Loucy (cell line): ENCODE data around the gene PNCK.

Experiments
- EZH2phosphoT487 ChIP-seq: fragments of 200-600 bp; IDR thresholded peaks from 2 replicates; pipeline ENCODE4 v1.6.1; 2018; ENCODE audit warnings: antibody characterized with exemption, mild to moderate bottlenecking, moderate library complexity, borderline replicate concordance
- TF ChIP-seq, protein P1 (sequence below): fragments of 200-600 bp; sonication (generic); conservative IDR thresholded peaks from 2 replicates; pipeline ENCODE4 v1.5.1; 2014; ENCODE audit warnings: mild to moderate bottlenecking, antibody characterized with exemption, low read length

GRCh38 chrX:153633607-153634180 is 39.9 kb downstream of the PNCK start:
- TF ChIP-seq, protein P1, sequence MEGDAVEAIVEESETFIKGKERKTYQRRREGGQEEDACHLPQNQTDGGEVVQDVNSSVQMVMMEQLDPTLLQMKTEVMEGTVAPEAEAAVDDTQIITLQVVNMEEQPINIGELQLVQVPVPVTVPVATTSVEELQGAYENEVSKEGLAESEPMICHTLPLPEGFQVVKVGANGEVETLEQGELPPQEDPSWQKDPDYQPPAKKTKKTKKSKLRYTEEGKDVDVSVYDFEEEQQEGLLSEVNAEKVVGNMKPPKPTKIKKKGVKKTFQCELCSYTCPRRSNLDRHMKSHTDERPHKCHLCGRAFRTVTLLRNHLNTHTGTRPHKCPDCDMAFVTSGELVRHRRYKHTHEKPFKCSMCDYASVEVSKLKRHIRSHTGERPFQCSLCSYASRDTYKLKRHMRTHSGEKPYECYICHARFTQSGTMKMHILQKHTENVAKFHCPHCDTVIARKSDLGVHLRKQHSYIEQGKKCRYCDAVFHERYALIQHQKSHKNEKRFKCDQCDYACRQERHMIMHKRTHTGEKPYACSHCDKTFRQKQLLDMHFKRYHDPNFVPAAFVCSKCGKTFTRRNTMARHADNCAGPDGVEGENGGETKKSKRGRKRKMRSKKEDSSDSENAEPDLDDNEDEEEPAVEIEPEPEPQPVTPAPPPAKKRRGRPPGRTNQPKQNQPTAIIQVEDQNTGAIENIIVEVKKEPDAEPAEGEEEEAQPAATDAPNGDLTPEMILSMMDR = no peak
- TF ChIP-seq EZH2phosphoT487 = no peak
